Caco-2 (cell line): ENCODE data around the gene MTA3. TPM values are rescaled to one million over a fixed set of nuclear protein-coding genes. Genes with fewer than 3 reads are reported as not detected.

ENCODE experiments used
- BruUV-seq: library from RNA; stranded (reverse); fragments of 400-500 nt; replicated peaks from 2 replicates; lab custom pipeline; 2021; lab: Mats Ljungman, UMichigan
- CTCF ChIA-PET: fragments of 300-600 bp; sonication (Branson Sonifier 250); formaldehyde crosslinking; loops from one replicate; lab custom pipeline; 2022; ENCODE audit warnings: antibody characterized with exemption; lab: Charles Lee
- POLR2A ChIA-PET: fragments of 300-600 bp; sonication (Branson Sonifier 250); formaldehyde crosslinking; loops from one replicate; lab custom pipeline; 2022; ENCODE audit warnings: antibody characterized with exemption; lab: Charles Lee
- DNase-seq, 2 experiments: peaks; one replicate each; pipeline versions ENCODE4 v3.0.0 to v3.0.0-alpha.2; 2020 to 2022
- H3K27me3 ChIP-seq: replicated peaks from 2 replicates; pipeline ENCODE4 v1.6.0; 2011; ENCODE audit warnings: low read length; ENCODE audit not compliant: control insufficient read depth, insufficient read depth
- H3K36me3 ChIP-seq: 2 replicates; pipeline ENCODE4 v1.5.1; 2011; ENCODE audit warnings: low read length; ENCODE audit not compliant: control insufficient read depth, insufficient read depth
- H3K4me1 ChIP-seq: fragments of 250-450 bp; sonication (Bioruptor Pico); 2 replicates; pipeline ENCODE4 v1.5.1; 2020; ENCODE audit warnings: mild to moderate bottlenecking
- H3K4me3 ChIP-seq: 2 replicates; pipeline ENCODE4 v1.5.1; 2011; ENCODE audit warnings: low read depth, mild to moderate bottlenecking, control low read depth, low read length
- H3K9me3 ChIP-seq: fragments of 250-450 bp; sonication (Bioruptor Pico); 2 replicates; pipeline ENCODE4 v1.5.1; 2020; ENCODE audit warnings: mild to moderate bottlenecking, moderate library complexity
- H3K27ac Mint-ChIP-seq: one replicate; pipeline ENCODE4 v1.8.0; 2022; ENCODE audit warnings: mixed read lengths; ENCODE audit not compliant: unreplicated experiment
- H3K27me3 Mint-ChIP-seq: one replicate; pipeline ENCODE4 v1.8.0; 2022; ENCODE audit warnings: mixed read lengths; ENCODE audit not compliant: insufficient read depth, unreplicated experiment
- H3K36me3 Mint-ChIP-seq: one replicate; pipeline ENCODE4 v1.8.0; 2022; ENCODE audit warnings: mild to moderate bottlenecking, mixed read lengths; ENCODE audit not compliant: insufficient read depth, unreplicated experiment
- H3K4me1 Mint-ChIP-seq: one replicate; pipeline ENCODE4 v1.8.0; 2022; ENCODE audit warnings: low read depth, mixed read lengths; ENCODE audit not compliant: unreplicated experiment
- H3K4me3 Mint-ChIP-seq: one replicate; pipeline ENCODE4 v1.8.0; 2022; ENCODE audit warnings: mild to moderate bottlenecking, moderate library complexity, mixed read lengths; ENCODE audit not compliant: unreplicated experiment
- H3K9me3 Mint-ChIP-seq: one replicate; pipeline ENCODE4 v1.8.0; 2022; ENCODE audit warnings: mixed read lengths; ENCODE audit not compliant: unreplicated experiment
- intact Hi-C: fragments of 100-400 bp; cut with micrococcal nuclease; formaldehyde crosslinking; loops from one replicate; pipeline ENCODE4 v1.10.0; 2022; ENCODE audit not compliant: unreplicated experiment
- total RNA-seq: library from RNA; stranded (reverse); gene quantifications from 2 replicates; pipeline ENCODE4 v1.2.3, GENCODE V29; 2022
- TF ChIP-seq, protein P1 (sequence below), 2 experiments: fragments of 200-600 bp in 1 of 2; IDR thresholded peaks; 1 replicate in 1 of 2; 2 replicates in 1 of 2; pipeline versions ENCODE4 v1.5.1 to v1.8.0; 2011 to 2022; ENCODE audit warnings: antibody characterized with exemption in 1 of 2, control low read depth in 1 of 2, inconsistent platforms in 1 of 2, low read depth in 1 of 2, low read length in 1 of 2, mild to moderate bottlenecking in 1 of 2, moderate library complexity in 1 of 2; ENCODE audit not compliant: insufficient read depth in 1 of 2, severe bottlenecking in 1 of 2, unreplicated experiment in 1 of 2

MTA3 gene
- total RNA-seq, 1 experiment from 2014 or later: 85.7 TPM

DNA sequence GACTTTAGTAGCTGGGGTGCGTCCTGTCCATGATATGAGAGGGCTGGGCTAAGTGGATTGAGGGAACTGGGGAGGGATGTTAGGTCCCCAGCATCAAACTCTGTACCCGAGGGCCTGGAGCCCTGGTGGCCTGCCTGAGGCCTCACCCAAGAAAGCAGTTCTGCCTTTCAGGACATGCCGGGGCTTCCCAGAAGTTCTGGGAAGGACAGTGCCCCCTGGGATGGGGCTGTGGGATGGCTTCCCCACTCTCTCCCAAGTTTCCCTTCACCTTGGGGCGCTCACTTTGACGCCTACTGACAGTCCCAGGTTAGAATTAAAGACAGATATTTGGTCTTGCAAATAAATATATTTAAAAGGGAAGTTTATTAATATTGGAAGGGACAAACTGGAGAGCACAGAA lies 193.7 kb downstream of the MTA3 start:
- ChIA-PET CTCF (no interaction called here), POLR2A (no interaction called here)
- Histone ChIP-seq H3K9me3 (no peaks in the 10 kb centered on the region), H3K4me3 (no peak overlapping the region), H3K4me1 (no peaks in the 10 kb centered on the region), H3K27me3 (no peaks in the 10 kb centered on the region), H3K36me3 (no peaks in the 10 kb centered on the region)
- DNase-seq: no peak
- H3K9me3 Mint-ChIP-seq: no peaks in the 10 kb centered on the region
- TF ChIP-seq, protein P1, sequence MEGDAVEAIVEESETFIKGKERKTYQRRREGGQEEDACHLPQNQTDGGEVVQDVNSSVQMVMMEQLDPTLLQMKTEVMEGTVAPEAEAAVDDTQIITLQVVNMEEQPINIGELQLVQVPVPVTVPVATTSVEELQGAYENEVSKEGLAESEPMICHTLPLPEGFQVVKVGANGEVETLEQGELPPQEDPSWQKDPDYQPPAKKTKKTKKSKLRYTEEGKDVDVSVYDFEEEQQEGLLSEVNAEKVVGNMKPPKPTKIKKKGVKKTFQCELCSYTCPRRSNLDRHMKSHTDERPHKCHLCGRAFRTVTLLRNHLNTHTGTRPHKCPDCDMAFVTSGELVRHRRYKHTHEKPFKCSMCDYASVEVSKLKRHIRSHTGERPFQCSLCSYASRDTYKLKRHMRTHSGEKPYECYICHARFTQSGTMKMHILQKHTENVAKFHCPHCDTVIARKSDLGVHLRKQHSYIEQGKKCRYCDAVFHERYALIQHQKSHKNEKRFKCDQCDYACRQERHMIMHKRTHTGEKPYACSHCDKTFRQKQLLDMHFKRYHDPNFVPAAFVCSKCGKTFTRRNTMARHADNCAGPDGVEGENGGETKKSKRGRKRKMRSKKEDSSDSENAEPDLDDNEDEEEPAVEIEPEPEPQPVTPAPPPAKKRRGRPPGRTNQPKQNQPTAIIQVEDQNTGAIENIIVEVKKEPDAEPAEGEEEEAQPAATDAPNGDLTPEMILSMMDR (IDR thresholded peaks at IDR 0.05; ENCODE audit: insufficient read depth in 1 of 2, low read depth in 1 of 2, low read length in 1 of 2, severe bottlenecking in 1 of 2, unreplicated experiment in 1 of 2): no peak
- H3K4me3 Mint-ChIP-seq: no peak overlapping the region
- intact Hi-C loops: no loop called here
- no TSS peak for BruUV-seq
- H3K27me3 Mint-ChIP-seq: no peaks in the 10 kb centered on the region
- H3K36me3 Mint-ChIP-seq: peaks cover 8% of the 10 kb centered on the region
- H3K4me1 Mint-ChIP-seq: no peaks in the 10 kb centered on the region
- H3K27ac Mint-ChIP-seq: no peak overlapping the region

DNA sequence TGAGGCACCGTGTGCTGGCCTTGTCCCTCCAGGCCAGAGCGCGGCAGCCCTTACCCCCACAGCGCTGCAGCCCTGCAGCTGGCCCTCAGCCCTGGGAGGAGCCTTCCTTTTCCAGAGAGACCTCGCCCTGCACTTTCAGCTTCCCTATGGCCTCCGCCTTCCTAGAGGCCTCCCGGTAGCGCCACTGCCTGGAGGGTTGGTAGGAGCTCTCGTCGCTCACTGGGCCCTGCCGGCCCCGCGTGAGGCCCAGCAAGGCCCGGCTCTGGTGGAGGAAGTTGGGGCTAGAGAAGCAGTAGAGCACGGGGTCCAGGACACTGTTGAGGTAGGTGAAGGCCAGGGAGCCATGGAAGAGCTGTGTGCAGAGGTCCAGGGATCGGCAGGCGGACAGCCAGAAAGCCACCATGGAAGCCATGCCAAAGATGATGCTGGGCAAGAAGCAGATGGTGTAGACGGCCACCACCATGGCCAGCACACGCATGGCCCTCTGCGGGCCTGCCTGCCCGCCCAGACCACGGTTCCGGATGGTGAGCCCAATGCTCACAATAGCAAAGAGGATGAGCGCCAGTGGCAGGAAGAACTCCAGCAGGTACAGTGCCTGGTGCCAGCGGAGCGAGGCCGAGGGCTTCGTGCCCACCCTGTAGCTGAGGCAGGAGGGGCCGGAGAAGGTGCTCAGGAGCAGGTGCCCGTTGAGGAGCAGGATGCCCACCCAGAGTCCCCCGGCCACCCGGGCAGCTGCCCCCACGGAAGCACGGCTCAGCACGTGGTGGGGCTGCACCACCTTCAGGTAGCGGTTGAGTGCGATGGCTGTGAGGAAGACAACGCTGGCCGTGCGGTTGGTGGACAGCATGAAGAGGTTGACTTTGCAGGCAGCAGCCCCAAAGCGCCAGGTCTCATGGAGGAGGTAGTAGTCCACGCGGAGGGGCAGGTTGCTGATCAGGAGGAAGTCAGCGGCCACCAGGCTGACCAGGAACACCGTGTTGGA lies 194.7 kb downstream of the MTA3 start:
- peaks cover 8% of the 10 kb centered on the region for H3K36me3 Mint-ChIP-seq
- ChIA-PET POLR2A (no interaction called here), CTCF (no interaction called here)
- intact Hi-C loops: no loop called here
- no peak for DNase-seq
- no peaks in the 10 kb centered on the region for H3K4me1 Mint-ChIP-seq
- no peaks in the 10 kb centered on the region for H3K27me3 Mint-ChIP-seq
- Histone ChIP-seq H3K4me1 (no peaks in the 10 kb centered on the region), H3K36me3 (no peaks in the 10 kb centered on the region), H3K27me3 (no peaks in the 10 kb centered on the region), H3K4me3 (no peak overlapping the region), H3K9me3 (no peaks in the 10 kb centered on the region)
- TF ChIP-seq, protein P1 (IDR thresholded peaks at IDR 0.05; ENCODE audit: insufficient read depth in 1 of 2, low read depth in 1 of 2, low read length in 1 of 2, severe bottlenecking in 1 of 2, unreplicated experiment in 1 of 2): no peak
- H3K9me3 Mint-ChIP-seq: no peaks in the 10 kb centered on the region
- BruUV-seq: no TSS peak
- no peak overlapping the region for H3K4me3 Mint-ChIP-seq
- H3K27ac Mint-ChIP-seq: peak overlapping the region; percentile 29

DNA sequence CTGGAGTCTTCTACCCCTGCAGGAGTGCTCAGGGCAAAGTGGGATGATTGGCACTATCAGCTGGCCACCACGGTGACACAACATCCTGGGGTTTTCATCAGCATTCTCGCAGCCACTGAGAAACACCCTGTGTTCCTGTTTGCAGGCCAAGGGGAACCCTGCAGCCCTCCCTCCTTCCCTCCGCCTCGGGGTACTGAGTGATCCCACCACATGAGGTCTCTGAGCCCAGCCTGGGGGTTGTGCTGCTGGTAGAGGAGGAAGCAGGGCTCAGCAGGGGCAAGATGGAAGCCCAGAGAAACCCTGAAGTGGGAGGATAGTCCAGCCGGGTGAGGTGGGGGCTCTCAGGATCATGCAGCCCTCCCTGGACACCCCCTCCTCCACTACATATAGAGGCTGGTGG lies 195.7 kb downstream of the MTA3 start, which contains the start of gene OXER1:
TSS of gene OXER1 (minus strand) at position 40 of the 400 bp plus-strand sequence. CDS start 73 bp downstream, outside the sequence.
- CTCF ChIA-PET: interaction anchor here (0.6 kb wide), 1 partner anchor 8 kb away, joined by 3 read pairs; no protein-coding TSS in a partner anchor
- Mint-ChIP-seq H3K4me1 (no peaks in the 10 kb centered on the region), H3K27ac (peak within 1 kb of the TSS; percentile 29)

More for the DNA sequence above, 195.7 kb downstream of the MTA3 start, which contains the start of gene OXER1:
- no TSS peak for BruUV-seq
- H3K4me1 ChIP-seq: no peaks in the 10 kb centered on the region
- DNase-seq: no peak
- no peak within 1 kb of the TSS for H3K4me3 ChIP-seq
- no peaks in the 10 kb centered on the region for H3K9me3 ChIP-seq
- TF ChIP-seq, protein P1 (IDR thresholded peaks at IDR 0.05; ENCODE audit: insufficient read depth in 1 of 2, low read depth in 1 of 2, low read length in 1 of 2, severe bottlenecking in 1 of 2, unreplicated experiment in 1 of 2): no peak
- Mint-ChIP-seq H3K4me3 (no peak within 1 kb of the TSS), H3K9me3 (no peaks in the 10 kb centered on the region), H3K36me3 (peaks cover 8% of the 10 kb centered on the region), H3K27me3 (no peaks in the 10 kb centered on the region)
- intact Hi-C loops: no loop called here
- no peaks in the 10 kb centered on the region for H3K36me3 ChIP-seq
- no peaks in the 10 kb centered on the region for H3K27me3 ChIP-seq
- POLR2A ChIA-PET: no interaction called here
